ENCODE measurements around the gene ACMSD. TPM values are rescaled to one million over a fixed set of nuclear protein-coding genes. Genes with fewer than 3 reads are reported as not detected.

ACMSD gene
- total RNA-seq, 4 donors from 2014 or later, result not detected

GRCh38 chr2:134875309-134875708 is 36.9 kb downstream of the ACMSD start:
- 60% methylated on average over 1 of the region's 1 CpG for WGBS
- DNase-seq (ENCODE audit: extremely low spot score), result no peak
- Histone ChIP-seq H3K36me3 (no peaks in the 10 kb centered on the region), H3K4me1 (no peaks in the 10 kb centered on the region), H3K27me3 (no peaks in the 10 kb centered on the region), H3K4me3 (no peak overlapping the region), H3K9me3 (peaks cover 0 to 10% (median 4%) of the 10 kb centered on the region in 4 donors), H3K27ac (replicated peaks in 1 of 4) (no peak overlapping the region)
- intact Hi-C loops (cut with DNase I), result no loop called here
- TF ChIP-seq POLR2A (IDR thresholded peaks at IDR 0.05; ENCODE audit: low read depth) (no peak), EP300 (IDR thresholded peaks at IDR 0.05) (no peak), CTCF (IDR thresholded peaks at IDR 0.05) (no peak), POLR2AphosphoS5 (IDR thresholded peaks at IDR 0.05) (no peak)

GRCh38 chr2:134882773-134883172 is 44.4 kb downstream of the ACMSD start:
- Histone ChIP-seq H3K4me3 (no peak overlapping the region), H3K27me3 (no peaks in the 10 kb centered on the region), H3K4me1 (no peaks in the 10 kb centered on the region), H3K27ac (replicated peaks in 1 of 4) (no peak overlapping the region), H3K36me3 (no peaks in the 10 kb centered on the region), H3K9me3 (peaks cover 0 to 8% (median 3%) of the 10 kb centered on the region in 4 donors)
- no peak for DNase-seq (ENCODE audit: extremely low spot score)
- intact Hi-C loops (cut with DNase I), result no loop called here
- no peak for TF ChIP-seq CTCF (IDR thresholded peaks at IDR 0.05)
- no peak for TF ChIP-seq POLR2A (IDR thresholded peaks at IDR 0.05; ENCODE audit: low read depth)
- TF ChIP-seq POLR2AphosphoS5 (IDR thresholded peaks at IDR 0.05), result no peak
- TF ChIP-seq EP300 (IDR thresholded peaks at IDR 0.05), result no peak

- H3K27ac ChIP-seq (replicated peaks in 1 of 4), result no peak overlapping the region
- no peaks in the 10 kb centered on the region for H3K4me1 ChIP-seq
- no peak for TF ChIP-seq POLR2AphosphoS5 (IDR thresholded peaks at IDR 0.05)
- TF ChIP-seq CTCF (IDR thresholded peaks at IDR 0.05), result no peak
- no peak for TF ChIP-seq POLR2A (IDR thresholded peaks at IDR 0.05; ENCODE audit: low read depth)
- TF ChIP-seq EP300 (IDR thresholded peaks at IDR 0.05), result no peak
- DNase-seq (ENCODE audit: extremely low spot score), result no peak
- intact Hi-C loops (cut with DNase I), result no loop called here
- H3K36me3 ChIP-seq, result no peaks in the 10 kb centered on the region
- 94% methylated on average over 3 of the region's 3 CpGs for WGBS
- peaks cover 0 to 2% (median 0%) of the 10 kb centered on the region in 4 donors for H3K9me3 ChIP-seq
- no peaks in the 10 kb centered on the region for H3K27me3 ChIP-seq
- no peak overlapping the region for H3K4me3 ChIP-seq
Measured at GRCh38 chr2:134883552-134884293, 45.3 kb downstream of the ACMSD start.

GRCh38 chr2:134884435-134884834 is 46.0 kb downstream of the ACMSD start:
- no peak for TF ChIP-seq EP300 (IDR thresholded peaks at IDR 0.05)
- H3K9me3 ChIP-seq, result no peaks in the 10 kb centered on the region
- H3K27ac ChIP-seq (replicated peaks in 1 of 4), result no peak overlapping the region
- no peak for DNase-seq (ENCODE audit: extremely low spot score)
- no peaks in the 10 kb centered on the region for H3K4me1 ChIP-seq
- H3K4me3 ChIP-seq, result no peak overlapping the region
- H3K27me3 ChIP-seq, result no peaks in the 10 kb centered on the region
- no peaks in the 10 kb centered on the region for H3K36me3 ChIP-seq
- intact Hi-C loops (cut with DNase I), result no loop called here

- TF ChIP-seq CTCF (IDR thresholded peaks at IDR 0.05), result no peak
- no peaks in the 10 kb centered on the region for H3K4me1 ChIP-seq
- H3K27me3 ChIP-seq, result no peaks in the 10 kb centered on the region
- H3K36me3 ChIP-seq, result no peaks in the 10 kb centered on the region
- intact Hi-C loops (cut with DNase I), result loop anchor here (10.0 kb wide), 1 partner anchor 1008 kb away; no protein-coding TSS in a partner anchor
- H3K4me3 ChIP-seq, result no peak overlapping the region
- 94% methylated on average over 1 of the region's 1 CpG for WGBS
- no peak for DNase-seq (ENCODE audit: extremely low spot score)
- H3K27ac ChIP-seq (replicated peaks in 1 of 4), result no peak overlapping the region
- no peaks in the 10 kb centered on the region for H3K9me3 ChIP-seq
Measured at GRCh38 chr2:134892282-134893035, 54.0 kb downstream of the ACMSD start.

Measured in esophagus muscularis mucosa (tissue), 4 donors.